GM19395 (cell line): Measurements from ENCODE around the gene IZUMO2.

Experiments used
- ATAC-seq: cut with Tn5 transposase; IDR thresholded peaks from one replicate; pipeline ENCODE4 v1.9.1; 2021; ENCODE audit warnings: mild to moderate bottlenecking, moderate library complexity; ENCODE audit not compliant: unreplicated experiment

The IZUMO2 gene

GRCh38 chr19:50162988-50163387 lies at the start of gene IZUMO2:
Gene IZUMO2, minus strand, starts transcription at chr19:50163281. Its CDS starts 87 bp downstream, at chr19:50163194.
- ATAC-seq = no peak

GRCh38 chr19:50210425-50210824 lies 47.3 kb upstream of the IZUMO2 start:
- no peak for ATAC-seq

GRCh38 chr19:50209131-50209530 lies 46.0 kb upstream of the IZUMO2 start:
- ATAC-seq = no peak

- no peak for ATAC-seq
Measured at GRCh38 chr19:50207730-50208129, 44.6 kb upstream of the IZUMO2 start.

GRCh38 chr19:50206191-50206590 lies 43.1 kb upstream of the IZUMO2 start:
- ATAC-seq = no peak

- no peak for ATAC-seq
Measured at GRCh38 chr19:50205681-50206138, 42.6 kb upstream of the IZUMO2 start.

GRCh38 chr19:50204811-50205675 lies 42.0 kb upstream of the IZUMO2 start:
- no peak for ATAC-seq

- ATAC-seq = no peak
Measured at GRCh38 chr19:50204081-50204428, 41.0 kb upstream of the IZUMO2 start.

- ATAC-seq = no peak
Measured at GRCh38 chr19:50203281-50204080, 40.4 kb upstream of the IZUMO2 start, which contains the start of gene MYH14. Gene MYH14, plus strand, starts transcription at chr19:50203622. Its CDS starts 6,744 bp downstream, at chr19:50210366.

- ATAC-seq = no peak
Measured at GRCh38 chr19:50202962-50203280, 39.8 kb upstream of the IZUMO2 start.

GRCh38 chr19:50202386-50202785 lies 39.3 kb upstream of the IZUMO2 start:
- ATAC-seq = no peak

GRCh38 chr19:50199259-50199555 lies 36.1 kb upstream of the IZUMO2 start:
- ATAC-seq = no peak

GRCh38 chr19:50198431-50199258 lies 35.6 kb upstream of the IZUMO2 start:
- ATAC-seq = no peak

- no peak for ATAC-seq
Measured at GRCh38 chr19:50197348-50197747, 34.3 kb upstream of the IZUMO2 start.

GRCh38 chr19:50196322-50196932 lies 33.3 kb upstream of the IZUMO2 start:
- ATAC-seq = no peak

- no peak for ATAC-seq
Measured at GRCh38 chr19:50195224-50195623, 32.1 kb upstream of the IZUMO2 start.

- ATAC-seq = no peak
Measured at GRCh38 chr19:50192463-50193211, 29.6 kb upstream of the IZUMO2 start.

- ATAC-seq = no peak
Measured at GRCh38 chr19:50191216-50191615, 28.1 kb upstream of the IZUMO2 start.

GRCh38 chr19:50190439-50190891 lies 27.4 kb upstream of the IZUMO2 start:
- no peak for ATAC-seq

- ATAC-seq = no peak
Measured at GRCh38 chr19:50189331-50189730, 26.2 kb upstream of the IZUMO2 start.
